Endothelial cell of umbilical vein (primary cell): ENCODE data around the gene MEAK7. TPM values are rescaled to one million over a fixed set of nuclear protein-coding genes. Genes with fewer than 3 reads are reported as not detected.

Source experiments
- BruUV-seq: library from RNA; stranded (reverse); fragments of 400-500 nt; replicated peaks from 2 replicates; lab custom pipeline; 2021; lab: Mats Ljungman, UMichigan
- CTCF ChIA-PET: fragments of 300-600, 350-600 bp; sonication (Branson Sonifier 250); formaldehyde crosslinking; loops from one replicate; lab custom pipeline; 2021; ENCODE audit warnings: antibody characterized with exemption, inconsistent platforms; lab: Charles Lee
- POLR2A ChIA-PET: fragments of 300-600, 350-600 bp; sonication (Branson Sonifier 250); formaldehyde crosslinking; loops from one replicate; lab custom pipeline; 2021; ENCODE audit warnings: antibody characterized with exemption, inconsistent platforms; lab: Charles Lee
- DNase-seq: peaks from one replicate; pipeline ENCODE4 v3.0.0-alpha.2; 2011; ENCODE audit warnings: low read depth, low spot score
- FAIRE-seq: peaks from 2 replicates; lab custom pipeline; 2011; peaks lifted over from hg19 to GRCh38; lab: Jason Lieb, UNC
- H2AFZ ChIP-seq: 2 replicates; pipeline ENCODE4 v1.6.0; 2012; ENCODE audit warnings: low read depth, low read length, control low read depth, inconsistent platforms
- H3K27ac ChIP-seq: 2 replicates; pipeline ENCODE4 v1.5.1; 2011; ENCODE audit warnings: low read depth, mild to moderate bottlenecking, control low read depth, low read length, moderate library complexity; ENCODE audit not compliant: insufficient read depth
- H3K27me3 ChIP-seq, 2 experiments: 2 replicates each; pipeline versions ENCODE4 v1.6.0 to v1.6.1; 2011; ENCODE audit warnings: low read length in 2 of 2, mixed read lengths in 1 of 2; ENCODE audit not compliant: control insufficient read depth in 2 of 2, insufficient read depth in 2 of 2
- H3K36me3 ChIP-seq, 2 experiments: 2 replicates in 1 of 2; 3 replicates in 1 of 2; pipeline ENCODE4 v1.5.1; 2011; ENCODE audit warnings: low read length in 2 of 2, mild to moderate bottlenecking in 1 of 2, moderate library complexity in 1 of 2; ENCODE audit not compliant: control insufficient read depth in 2 of 2, insufficient read depth in 2 of 2; ENCODE audit errors: extremely low read depth in 1 of 2
- H3K4me1 ChIP-seq: 3 replicates; pipeline ENCODE4 v1.5.1; 2011; ENCODE audit warnings: mild to moderate bottlenecking, low read length; ENCODE audit not compliant: control insufficient read depth, insufficient read depth; ENCODE audit errors: extremely low read depth
- H3K4me2 ChIP-seq: 2 replicates; pipeline ENCODE4 v1.6.1; 2011; ENCODE audit warnings: low read length, control low read depth, mixed read lengths; ENCODE audit not compliant: insufficient read depth
- H3K4me3 ChIP-seq, 3 experiments: fragments of 200-600 bp in 1 of 3; sonication (generic), shearing (Covaris generic) in 1 of 3; replicated peaks in 1 of 3; 2 replicates each; pipeline ENCODE4 v1.5.1; 2011 to 2016; ENCODE audit warnings: control low read depth in 3 of 3, low read length in 3 of 3, mild to moderate bottlenecking in 2 of 3, inconsistent platforms in 1 of 3, low read depth in 1 of 3, moderate library complexity in 1 of 3; ENCODE audit not compliant: insufficient read depth in 1 of 3
- H3K79me2 ChIP-seq: 2 replicates; pipeline ENCODE4 v1.6.0; 2012; ENCODE audit warnings: low read length, inconsistent platforms; ENCODE audit not compliant: control insufficient read depth, insufficient read depth
- H3K9ac ChIP-seq: replicated peaks from 2 replicates; pipeline ENCODE3; 2011; ENCODE audit warnings: low read length, control low read depth; ENCODE audit not compliant: insufficient read depth; ENCODE audit errors: extremely low read depth
- H3K9me1 ChIP-seq: replicated peaks from 3 replicates; pipeline ENCODE4 v1.6.0; 2011; ENCODE audit warnings: mild to moderate bottlenecking, low read length; ENCODE audit not compliant: control insufficient read depth, insufficient read depth; ENCODE audit errors: extremely low read depth
- H3K9me3 ChIP-seq: replicated peaks from 2 replicates; pipeline ENCODE4 v1.5.1; 2012; ENCODE audit warnings: low read length, inconsistent platforms; ENCODE audit not compliant: control insufficient read depth, insufficient read depth
- H4K20me1 ChIP-seq: replicated peaks from 2 replicates; pipeline ENCODE3; 2011; ENCODE audit warnings: mild to moderate bottlenecking, low read length; ENCODE audit not compliant: control insufficient read depth, insufficient read depth; ENCODE audit errors: extremely low read depth
- CTCF ChIP-seq, 2 donors: IDR thresholded peaks; 1 replicate in 1 of 2; 2 replicates in 1 of 2; pipeline ENCODE4 v1.5.1; 2011; ENCODE audit warnings: low read length in 2 of 2, mild to moderate bottlenecking in 2 of 2, moderate library complexity in 2 of 2, control low read depth in 1 of 2, inconsistent platforms in 1 of 2, low read depth in 1 of 2; ENCODE audit not compliant: insufficient read depth in 1 of 2; ENCODE audit errors: extremely low read depth in 1 of 2
- EZH2 ChIP-seq: IDR thresholded peaks from 2 replicates; pipeline ENCODE4 v1.6.1; 2012; ENCODE audit warnings: borderline replicate concordance, low read depth, mild to moderate bottlenecking, moderate library complexity, low read length, inconsistent platforms; ENCODE audit not compliant: severe bottlenecking
- FOS ChIP-seq: IDR thresholded peaks from 2 replicates; pipeline ENCODE4 v1.6.1; 2011; ENCODE audit warnings: mild to moderate bottlenecking, low read length, moderate library complexity, borderline replicate concordance; ENCODE audit not compliant: insufficient read depth
- GATA2 ChIP-seq: IDR thresholded peaks from 2 replicates; pipeline ENCODE4 v1.7.0; 2011; ENCODE audit warnings: low read depth, mild to moderate bottlenecking, moderate library complexity, mixed read lengths, low read length; ENCODE audit not compliant: insufficient read length, insufficient read depth
- JUN ChIP-seq: IDR thresholded peaks from 2 replicates; pipeline ENCODE4 v1.6.1; 2011; ENCODE audit warnings: borderline replicate concordance, low read depth; ENCODE audit not compliant: insufficient read length, insufficient read depth
- MYC ChIP-seq: IDR thresholded peaks from one replicate; pipeline ENCODE4 v1.6.1; 2011; ENCODE audit warnings: mild to moderate bottlenecking, low read depth, low read length
- POLR2A ChIP-seq: IDR thresholded peaks from 2 replicates; pipeline ENCODE4 v1.6.1; 2012; ENCODE audit warnings: low read depth, mild to moderate bottlenecking, control low read depth, low read length
- POLR2AphosphoS5 ChIP-seq: IDR thresholded peaks from 2 replicates; pipeline ENCODE4 v1.6.1; 2012; ENCODE audit warnings: low read depth, mild to moderate bottlenecking, control low read depth, low read length, moderate library complexity; ENCODE audit not compliant: insufficient read depth
- dilution Hi-C: fragments of 300-500 bp; cut with MboI; formaldehyde crosslinking; loops from one replicate; pipeline ENCODE4 v1.15.0; 2019; ENCODE audit warnings: low sequenced_read_pairs; ENCODE audit not compliant: extremely low pct_ligation_motif_present
- intact Hi-C: fragments of 100-400 bp; cut with micrococcal nuclease; formaldehyde crosslinking; loops from one replicate; pipeline ENCODE4 v1.10.0; 2022
- polyA plus RNA-seq, 4 experiments: library from polyadenylated mRNA; depleted of rRNA in 3 of 4; stranded (reverse) in 3 of 4; unstranded in 1 of 4; fragments of >200 nt; gene quantifications; 2 replicates each; pipeline versions ENCODE4 v1.2.1 to v1.2.3, GENCODE V29; 2011 to 2012; ENCODE audit warnings: missing spikeins in 1 of 4
- total RNA-seq: library from RNA; stranded (reverse); gene quantifications from 2 replicates; pipeline ENCODE4 v1.2.3, GENCODE V29; 2021
- TF ChIP-seq, protein P1 (sequence below): IDR thresholded peaks from 2 replicates; pipeline ENCODE4 v1.6.1; 2011; ENCODE audit not compliant: insufficient read depth, insufficient read length

MEAK7 gene
- total and polyA plus RNA-seq, 2 donors (not counting 3 experiments of a cell fraction or from before 2014, with no cell fraction given) = 16.2 to 22.7 TPM

GRCh38 chr16:84544031-84544773 lies 39.7 kb upstream of the MEAK7 start:
- H3K9me3 ChIP-seq = no peaks in the 10 kb centered on the region
- no peaks in the 10 kb centered on the region for H4K20me1 ChIP-seq
- no peak overlapping the region for H3K27ac ChIP-seq
- FAIRE-seq = no peak
- no peaks in the 10 kb centered on the region for H3K36me3 ChIP-seq
- intact Hi-C loops (no loop called here), dilution Hi-C loops (no loop called here)
- no peak for TF ChIP-seq CTCF (IDR thresholded peaks at IDR 0.05; ENCODE audit: extremely low read depth in 1 of 2, insufficient read depth in 1 of 2, low read depth in 1 of 2, low read length in 2 of 2)
- no peak for TF ChIP-seq EZH2
- TF ChIP-seq, protein P1, sequence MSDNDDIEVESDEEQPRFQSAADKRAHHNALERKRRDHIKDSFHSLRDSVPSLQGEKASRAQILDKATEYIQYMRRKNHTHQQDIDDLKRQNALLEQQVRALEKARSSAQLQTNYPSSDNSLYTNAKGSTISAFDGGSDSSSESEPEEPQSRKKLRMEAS = no peak
- TF ChIP-seq GATA2 = no peak
- no peak for TF ChIP-seq JUN
- no peak for TF ChIP-seq POLR2AphosphoS5
- no peak for TF ChIP-seq POLR2A
- TF ChIP-seq MYC = no peak
- TF ChIP-seq FOS = no peak
- H3K4me2 ChIP-seq = no peak overlapping the region
- H3K9me1 ChIP-seq = no peaks in the 10 kb centered on the region
- H3K4me1 ChIP-seq = peaks cover 30% of the 10 kb centered on the region
- POLR2A ChIA-PET = no interaction called here
- H3K4me3 ChIP-seq = no peak overlapping the region
- DNase-seq = no peak
- BruUV-seq = no TSS peak
- no peaks in the 10 kb centered on the region for H3K79me2 ChIP-seq
- CTCF ChIA-PET = interaction anchor here (0.9 to 1.6 kb wide), 2 partner anchors 38 to 41 kb away, joined by 3 to 5 read pairs; no protein-coding TSS in a partner anchor
- no peaks in the 10 kb centered on the region for H3K27me3 ChIP-seq
- no peak overlapping the region for H3K9ac ChIP-seq
- no peak overlapping the region for H2AFZ ChIP-seq
